ENCODE data around the gene MMP21.

Gene MMP21

Small RNA genes lying within 50 kb of the gene (small RNA-seq; reads per million reads assigned to genes)
- 0.04 to 0.05 reads per million in 2 experiments for gene MIR4484

Data from SK-N-DZ (cell line).